CD4-positive, CD25-positive, alpha-beta regulatory T cell (primary cell): Measurements from ENCODE around the gene OXCT2. TPM values are rescaled to one million over a fixed set of nuclear protein-coding genes. Genes with fewer than 3 reads are reported as not detected.
"Not testable (repeated sequence)": the region's sequence is repeated elsewhere in the genome, so short reads cannot be mapped to it uniquely, and the experiment has no call there.

Experiments
- ATAC-seq, 2 donors: fragments of 150-1000 bp; cut with Tn5 transposase; one replicate each; pipeline ENCODE4 v1.10.0; 2021; ENCODE audit warnings: low read depth in 2 of 2, moderate number of reproducible peaks in 2 of 2, moderate library complexity in 1 of 2
- DNase-seq, 3 donors: peaks; one replicate each; pipeline versions ENCODE4 v3.0.0 to v3.0.0-alpha.2; 2012 to 2022; ENCODE audit warnings: mixed read lengths in 1 of 3
- H3K27ac ChIP-seq: one replicate; pipeline ENCODE4 v1.7.0; 2013; ENCODE audit warnings: mild to moderate bottlenecking, low read length; ENCODE audit not compliant: insufficient read depth, poor library complexity, severe bottlenecking
- H3K27me3 ChIP-seq: one replicate; pipeline ENCODE4 v1.7.0; 2013; ENCODE audit warnings: low read length; ENCODE audit not compliant: control insufficient read depth, insufficient read depth
- H3K36me3 ChIP-seq: one replicate; pipeline ENCODE4 v1.7.0; 2013; ENCODE audit warnings: mild to moderate bottlenecking, low read length, moderate library complexity; ENCODE audit not compliant: control insufficient read depth, insufficient read depth
- H3K4me1 ChIP-seq: 2 replicates; pipeline ENCODE4 v1.7.0; 2013; ENCODE audit warnings: mild to moderate bottlenecking, low read length; ENCODE audit not compliant: insufficient read depth, control insufficient read depth, poor library complexity, severe bottlenecking
- H3K4me3 ChIP-seq: one replicate; pipeline ENCODE4 v1.7.0; 2013; ENCODE audit warnings: low read depth, mild to moderate bottlenecking, low read length, moderate library complexity
- H3K9me3 ChIP-seq, 2 experiments: 1 replicate in 1 of 2; 2 replicates in 1 of 2; pipeline ENCODE4 v1.7.0; 2013; ENCODE audit warnings: low read length in 2 of 2, mild to moderate bottlenecking in 1 of 2, moderate library complexity in 1 of 2; ENCODE audit not compliant: control insufficient read depth in 2 of 2
- H3K27ac Mint-ChIP-seq, 3 donors: one replicate each; pipeline ENCODE4 v1.8.0; 2020 to 2022; ENCODE audit warnings: mild to moderate bottlenecking in 3 of 3, mixed read lengths in 3 of 3, moderate library complexity in 2 of 3
- H3K27me3 Mint-ChIP-seq: one replicate; pipeline ENCODE4 v1.8.0; 2022; ENCODE audit warnings: mild to moderate bottlenecking, mixed read lengths
- H3K36me3 Mint-ChIP-seq: one replicate; pipeline ENCODE4 v1.8.0; 2020; ENCODE audit warnings: mixed read lengths
- H3K4me1 Mint-ChIP-seq, 4 donors: one replicate each; pipeline ENCODE4 v1.8.0; 2020 to 2022; ENCODE audit warnings: mixed read lengths in 4 of 4, mild to moderate bottlenecking in 1 of 4
- H3K4me3 Mint-ChIP-seq, 4 donors: one replicate each; pipeline ENCODE4 v1.8.0; 2020 to 2022; ENCODE audit warnings: mild to moderate bottlenecking in 4 of 4, mixed read lengths in 4 of 4, moderate library complexity in 3 of 4
- H3K9me3 Mint-ChIP-seq, 7 donors: one replicate each; pipeline ENCODE4 v1.8.0; 2020 to 2022; ENCODE audit warnings: mixed read lengths in 7 of 7, mild to moderate bottlenecking in 3 of 7, moderate library complexity in 2 of 7
- polyA plus RNA-seq, 4 donors: library from polyadenylated mRNA; unstranded; fragments of 300-500 nt; fragmentation: Illumina TruSeq; gene quantifications; one replicate each; pipeline ENCODE4 v1.2.3, GENCODE V29; 2021
- total RNA-seq: library from RNA; stranded (reverse); gene quantifications from one replicate; pipeline ENCODE4 v1.2.3, GENCODE V29; 2022

OXCT2 gene
- total and polyA plus RNA-seq, 5 donors from 2014 or later, result not detected

- ATAC-seq (no peak), DNase-seq (no peak)
- no peak overlapping the region for H3K4me3 ChIP-seq
- H3K27ac ChIP-seq, result no peak overlapping the region
- Mint-ChIP-seq H3K9me3 (no peaks in the 10 kb centered on the region), H3K27me3 (peaks cover 13% of the 10 kb centered on the region), H3K27ac (no peak overlapping the region), H3K4me3 (no peak overlapping the region), H3K36me3 (no peaks in the 10 kb centered on the region), H3K4me1 (no peaks in the 10 kb centered on the region)
- no peaks in the 10 kb centered on the region for H3K36me3 ChIP-seq
- no peaks in the 10 kb centered on the region for H3K4me1 ChIP-seq
- H3K9me3 ChIP-seq, result no peaks in the 10 kb centered on the region
- H3K27me3 ChIP-seq, result no peaks in the 10 kb centered on the region
These were observed 5.7 kb upstream of the OXCT2 start for GRCh38 chr1:39776886-39777285.

DNA sequence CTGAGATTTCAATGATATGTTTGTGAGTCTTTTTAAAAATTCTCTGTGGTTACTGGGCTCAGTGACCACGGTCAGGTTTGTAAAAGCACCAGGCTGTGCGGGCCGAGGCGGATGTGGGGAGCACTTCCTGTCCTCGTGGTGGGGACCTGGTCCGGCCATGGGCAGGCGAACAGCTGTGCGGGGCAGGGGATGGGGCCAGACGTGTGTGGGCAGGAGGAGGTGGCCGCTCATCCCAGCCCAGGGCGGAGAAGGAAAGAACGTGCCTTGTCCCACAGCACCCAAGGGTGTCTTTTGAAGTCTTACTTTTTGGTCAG, 5.2 kb upstream of the OXCT2 start:
- H3K36me3 ChIP-seq, result no peaks in the 10 kb centered on the region
- no peaks in the 10 kb centered on the region for H3K4me1 ChIP-seq
- no peak overlapping the region for H3K27ac ChIP-seq
- peaks cover 13% of the 10 kb centered on the region for H3K27me3 Mint-ChIP-seq
- H3K9me3 ChIP-seq, result no peaks in the 10 kb centered on the region
- DNase-seq, result no peak
- H3K4me3 Mint-ChIP-seq, result no peak overlapping the region
- ATAC-seq, result no peak
- no peaks in the 10 kb centered on the region for H3K36me3 Mint-ChIP-seq
- no peaks in the 10 kb centered on the region for H3K9me3 Mint-ChIP-seq
- no peaks in the 10 kb centered on the region for H3K27me3 ChIP-seq
- H3K27ac Mint-ChIP-seq, result no peak overlapping the region
- no peaks in the 10 kb centered on the region for H3K4me1 Mint-ChIP-seq
- no peak overlapping the region for H3K4me3 ChIP-seq

- not testable (repeated sequence) for H3K4me3 ChIP-seq, H3K27ac ChIP-seq, DNase-seq, H3K27me3 Mint-ChIP-seq, H3K36me3 ChIP-seq, H3K27ac Mint-ChIP-seq, H3K4me1 Mint-ChIP-seq, H3K4me3 Mint-ChIP-seq, H3K9me3 ChIP-seq, ATAC-seq, H3K36me3 Mint-ChIP-seq, H3K27me3 ChIP-seq, H3K4me1 ChIP-seq, H3K9me3 Mint-ChIP-seq
These were observed 4.7 kb upstream of the OXCT2 start for GRCh38 chr1:39775676-39776399.

GRCh38 chr1:39775141-39775540, 4.0 kb upstream of the OXCT2 start:
- H3K27me3 Mint-ChIP-seq, H3K9me3 ChIP-seq, H3K4me3 ChIP-seq, H3K4me1 Mint-ChIP-seq, H3K4me1 ChIP-seq, H3K4me3 Mint-ChIP-seq, H3K9me3 Mint-ChIP-seq, H3K27ac Mint-ChIP-seq, H3K27ac ChIP-seq, ATAC-seq, H3K36me3 ChIP-seq, H3K36me3 Mint-ChIP-seq, H3K27me3 ChIP-seq, DNase-seq: not testable (repeated sequence)

DNA sequence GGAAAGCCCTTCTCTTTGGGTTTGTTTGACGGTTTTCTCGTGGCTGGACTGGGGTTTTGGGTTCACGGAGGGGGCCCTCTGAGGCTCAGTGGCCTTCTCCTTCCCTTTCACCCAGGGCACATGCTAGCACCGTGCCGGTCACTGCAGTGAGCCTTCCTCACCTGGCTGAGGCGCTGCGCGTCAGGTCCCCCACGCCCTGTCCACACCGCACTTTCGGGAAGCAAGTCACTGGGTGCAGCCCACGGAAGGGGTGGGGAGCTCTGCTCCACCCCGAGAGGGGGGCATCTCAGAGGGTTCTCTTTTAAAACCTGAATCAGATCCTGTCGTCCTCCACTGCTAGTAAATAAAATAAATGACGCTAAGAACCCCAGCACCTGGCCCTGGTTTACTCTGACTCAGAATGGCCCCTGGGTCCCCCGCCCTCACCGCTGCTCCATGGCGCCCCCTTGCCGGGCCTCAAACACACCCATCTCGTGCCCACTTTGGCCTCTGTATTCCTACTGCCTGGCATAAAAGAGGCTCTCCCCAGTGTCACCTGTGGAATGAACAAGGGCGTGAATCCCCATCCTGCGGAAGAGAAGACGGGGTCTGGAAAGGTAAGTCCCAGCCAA, 2.3 kb upstream of the OXCT2 start:
- not testable (repeated sequence) for H3K9me3 ChIP-seq, H3K4me3 Mint-ChIP-seq, DNase-seq, H3K27ac Mint-ChIP-seq, H3K36me3 ChIP-seq, H3K4me1 ChIP-seq, H3K27me3 ChIP-seq, H3K27me3 Mint-ChIP-seq, H3K9me3 Mint-ChIP-seq, H3K4me3 ChIP-seq, H3K4me1 Mint-ChIP-seq, H3K27ac ChIP-seq, H3K36me3 Mint-ChIP-seq
- ATAC-seq, result peak; percentile 30 to 51

DNA sequence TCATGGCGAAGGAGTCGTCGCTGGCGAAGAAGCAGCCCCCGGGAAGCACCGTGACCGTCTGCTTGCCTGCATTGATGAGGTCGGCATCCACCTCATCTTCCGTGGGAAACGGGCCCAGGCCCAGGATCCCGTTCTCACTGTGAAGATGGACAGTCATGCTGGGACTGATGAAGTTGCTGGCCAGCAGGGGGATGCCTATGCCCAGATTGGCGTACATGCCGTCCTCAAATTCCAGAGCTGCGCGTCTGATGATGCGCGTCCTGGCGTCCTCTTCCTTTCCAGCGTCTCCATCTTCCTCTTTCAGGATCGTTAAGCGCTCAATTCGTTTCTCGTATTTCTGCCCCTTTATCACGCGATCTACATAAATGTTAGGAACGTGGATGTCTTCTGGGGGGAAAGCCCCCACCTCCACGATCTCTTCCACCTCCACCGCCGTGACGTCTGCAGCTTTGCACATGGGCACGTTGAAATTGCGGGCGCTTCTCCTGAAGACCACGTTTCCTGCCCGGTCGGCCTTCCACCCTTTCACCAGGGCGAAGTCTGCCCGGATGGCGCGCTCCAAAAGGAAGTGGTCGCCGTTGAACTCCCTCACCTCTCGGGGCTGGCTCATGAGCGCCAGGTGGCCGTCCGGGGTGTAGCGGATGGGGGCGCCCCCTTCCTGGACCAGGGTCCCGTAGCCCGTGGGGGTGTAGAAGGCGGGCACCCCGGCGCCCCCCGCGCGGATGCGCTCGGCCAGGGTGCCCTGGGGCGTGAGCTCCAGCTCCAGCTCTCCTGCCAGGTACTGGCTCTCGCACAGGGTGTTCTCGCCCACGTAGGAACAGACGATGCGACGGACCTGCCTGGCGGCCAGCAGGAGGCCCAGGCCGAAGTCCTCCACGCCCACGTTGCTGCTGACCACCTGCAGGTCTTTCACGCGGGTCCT, 787 bp downstream of the OXCT2 start:
- H3K4me3 Mint-ChIP-seq, result peak overlapping the region in 2 of 4 donors; percentile 41 to 43
- H3K4me1 Mint-ChIP-seq, H3K36me3 Mint-ChIP-seq, H3K4me3 ChIP-seq, H3K27ac Mint-ChIP-seq, H3K27me3 ChIP-seq, H3K27ac ChIP-seq, H3K9me3 ChIP-seq, H3K27me3 Mint-ChIP-seq, H3K9me3 Mint-ChIP-seq, H3K36me3 ChIP-seq, H3K4me1 ChIP-seq: not testable (repeated sequence)
- ATAC-seq, result peak in 1 of 2 donors; percentile 7
- peak in 1 of 3 donors; percentile 26 for DNase-seq

- not testable (repeated sequence) for DNase-seq, H3K36me3 ChIP-seq, H3K4me1 Mint-ChIP-seq, H3K27me3 ChIP-seq, H3K9me3 Mint-ChIP-seq, H3K4me1 ChIP-seq, H3K27ac Mint-ChIP-seq, H3K4me3 Mint-ChIP-seq, H3K9me3 ChIP-seq, H3K27ac ChIP-seq, ATAC-seq, H3K36me3 Mint-ChIP-seq, H3K27me3 Mint-ChIP-seq, H3K4me3 ChIP-seq
These were observed 1.6 kb downstream of the OXCT2 start for GRCh38 chr1:39769502-39769901.
